Smooth muscle cell (in vitro differentiated cells): Measurements from ENCODE around the gene TUB. TPM values are rescaled to one million over a fixed set of nuclear protein-coding genes. Genes with fewer than 3 reads are reported as not detected.

Source experiments
- DNase-seq: peaks from one replicate; lab custom pipeline; 2025; ENCODE audit not compliant: unreplicated experiment; lab: John Stamatoyannopoulos, UW
- H2AFZ ChIP-seq: fragments of 200-600 bp; sonication (generic); 2 replicates; pipeline ENCODE4 v1.6.0; 2016; ENCODE audit warnings: antibody characterized with exemption, low read depth, mild to moderate bottlenecking
- H3F3A ChIP-seq: fragments of 200-600 bp; sonication (generic); 2 replicates; pipeline ENCODE4 v1.6.0; 2017; ENCODE audit warnings: antibody characterized with exemption, low read depth
- H3K27ac ChIP-seq: fragments of 200-600 bp; sonication (generic); 2 replicates; pipeline ENCODE4 v1.5.1; 2016; ENCODE audit warnings: low read depth, mild to moderate bottlenecking
- H3K27me3 ChIP-seq: fragments of 200-600 bp; sonication (generic); 2 replicates; pipeline ENCODE4 v1.6.1; 2016; ENCODE audit warnings: low read depth, mild to moderate bottlenecking
- H3K36me3 ChIP-seq: fragments of 200-600 bp; sonication (generic); 2 replicates; pipeline ENCODE4 v1.5.1; 2016; ENCODE audit warnings: low read depth
- H3K4me1 ChIP-seq: fragments of 200-600 bp; sonication (generic); 2 replicates; pipeline ENCODE4 v1.5.1; 2016; ENCODE audit warnings: low read depth
- H3K4me2 ChIP-seq: fragments of 200-600 bp; sonication (generic); 2 replicates; pipeline ENCODE4 v1.6.0; 2016; ENCODE audit warnings: mild to moderate bottlenecking
- H3K4me3 ChIP-seq: fragments of 200-600 bp; sonication (generic); 2 replicates; pipeline ENCODE4 v1.5.1; 2016; ENCODE audit warnings: mild to moderate bottlenecking
- H3K79me2 ChIP-seq: fragments of 200-600 bp; sonication (generic); 2 replicates; pipeline ENCODE4 v1.6.0; 2016; ENCODE audit warnings: low read depth, mild to moderate bottlenecking
- H3K9ac ChIP-seq: fragments of 200-600 bp; sonication (generic); 2 replicates; pipeline ENCODE4 v1.6.0; 2016; ENCODE audit warnings: low read depth
- H3K9me3 ChIP-seq: fragments of 200-600 bp; sonication (generic); replicated peaks from 2 replicates; pipeline ENCODE4 v1.5.1; 2016; ENCODE audit warnings: low read depth
- H4K20me1 ChIP-seq: fragments of 200-600 bp; sonication (generic); 2 replicates; pipeline ENCODE4 v1.6.0; 2016; ENCODE audit warnings: low read depth
- CTCF ChIP-seq: fragments of 200-600 bp; sonication (generic); IDR thresholded peaks from 2 replicates; pipeline ENCODE4 v1.5.1; 2017; ENCODE audit warnings: borderline replicate concordance, mild to moderate bottlenecking, antibody characterized with exemption; ENCODE audit not compliant: insufficient read depth, poor library complexity, severe bottlenecking
- WGBS: methylation state at CpG from one replicate; pipeline ENCODE4 v1.1.7; 2016; ENCODE audit warnings: low lambda C conversion rate; 5-methylcytosine and 5-hydroxymethylcytosine counted together
- polyA plus RNA-seq: library from polyadenylated mRNA; unstranded; fragments of >200 nt; fragmentation: Nextera tagmentation; extraction: Ambion mirVana; gene quantifications from 2 replicates; pipeline ENCODE4 v1.2.1, GENCODE V29; 2016
- total RNA-seq: library from RNA; depleted of rRNA; stranded (reverse); fragments of >200 nt; gene quantifications from 2 replicates; pipeline ENCODE4 v1.2.3, GENCODE V29; 2014

TUB gene
- total and polyA plus RNA-seq, 2 experiments from 2014 or later = 6.0 to 9.5 TPM

- H3K27me3 ChIP-seq = peaks cover 3% of the 10 kb centered on the region
- H3K4me3 ChIP-seq = peak overlapping the region; percentile 71
- H3K36me3 ChIP-seq = no peaks in the 10 kb centered on the region
- peak overlapping the region; percentile 99 for H2AFZ ChIP-seq
- H3K9ac ChIP-seq = no peak overlapping the region
- DNase-seq = no peak
- TF ChIP-seq CTCF = no peak
- H3K79me2 ChIP-seq = peaks cover 14% of the 10 kb centered on the region
- H3F3A ChIP-seq = peaks cover 2% of the 10 kb centered on the region
- H4K20me1 ChIP-seq = peaks cover 36% of the 10 kb centered on the region
- no peaks in the 10 kb centered on the region for H3K9me3 ChIP-seq
- peaks cover 19% of the 10 kb centered on the region for H3K4me1 ChIP-seq
- no peak overlapping the region for H3K27ac ChIP-seq
- 82% methylated on average over 19 of the region's 24 CpGs for WGBS
- H3K4me2 ChIP-seq = peak overlapping the region; percentile 90
Observed at GRCh38 chr11:8080069-8080670, 841 bp upstream of the TUB start.

GRCh38 chr11:8081591-8082250 is 710 bp downstream of the TUB start:
- Histone ChIP-seq H3K9me3 (no peaks in the 10 kb centered on the region), H2AFZ (peak overlapping the region; percentile 58), H3F3A (peaks cover 2% of the 10 kb centered on the region), H3K9ac (no peak overlapping the region), H3K4me1 (peaks cover 19% of the 10 kb centered on the region), H4K20me1 (peaks cover 51% of the 10 kb centered on the region), H3K4me2 (peak overlapping the region; percentile 90), H3K36me3 (no peaks in the 10 kb centered on the region), H3K79me2 (peaks cover 14% of the 10 kb centered on the region), H3K27ac (no peak overlapping the region), H3K4me3 (peak overlapping the region; percentile 71), H3K27me3 (no peaks in the 10 kb centered on the region)
- no peak for TF ChIP-seq CTCF
- WGBS = 24% methylated on average over 21 of the region's 24 CpGs
- no peak for DNase-seq

- Histone ChIP-seq H3K4me3 (peak overlapping the region; percentile 71), H3K4me2 (peak overlapping the region; percentile 90), H3K36me3 (no peaks in the 10 kb centered on the region), H2AFZ (no peak overlapping the region), H3K27me3 (no peaks in the 10 kb centered on the region), H3K79me2 (peaks cover 14% of the 10 kb centered on the region), H3K4me1 (peaks cover 19% of the 10 kb centered on the region), H3K27ac (no peak overlapping the region), H3F3A (peaks cover 2% of the 10 kb centered on the region), H3K9ac (no peak overlapping the region), H3K9me3 (no peaks in the 10 kb centered on the region), H4K20me1 (peaks cover 60% of the 10 kb centered on the region)
- no peak for DNase-seq
- no peak for TF ChIP-seq CTCF
- WGBS = 67% methylated on average over 15 of the region's 15 CpGs
Observed at GRCh38 chr11:8082391-8083087, 1.5 kb downstream of the TUB start.
